Measurements from ENCODE around the gene PGF. TPM values are rescaled to one million over a fixed set of nuclear protein-coding genes. Genes with fewer than 3 reads are reported as not detected.

The PGF gene
- polyA plus RNA-seq, 3 donors, result 0.03 TPM; not detected in 2

DNA sequence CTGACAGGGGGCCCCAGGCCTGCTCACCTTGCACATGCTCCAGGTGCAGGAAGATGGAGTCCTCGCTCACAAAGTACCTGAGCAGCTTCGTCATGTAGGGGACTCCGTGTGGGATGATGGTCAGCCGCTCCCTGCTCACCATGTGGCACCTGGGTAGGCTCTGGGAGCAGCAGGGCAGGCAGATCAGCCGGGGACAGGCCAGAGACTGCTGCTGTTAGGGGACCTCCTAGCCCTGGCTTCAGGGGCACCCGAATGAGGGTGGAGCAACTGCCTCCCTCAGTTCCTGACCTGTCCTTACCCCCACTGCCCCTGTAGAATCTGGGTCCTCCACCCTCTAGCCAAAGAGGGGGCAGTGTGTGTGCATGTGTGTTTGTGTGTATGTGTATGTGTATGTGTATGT is 44.2 kb downstream of the PGF start:
- H3K4me1 ChIP-seq (ENCODE audit: control insufficient read depth in 1 of 2, insufficient read depth in 2 of 2, low read length in 2 of 2), result no peaks in the 10 kb centered on the region
- H2AFZ ChIP-seq (ENCODE audit: insufficient read depth, low read depth, low read length, poor library complexity, severe bottlenecking), result no peak overlapping the region
- Mint-ChIP-seq H3K4me1 (peaks cover 1% of the 10 kb centered on the region), H3K9me3 (no peaks in the 10 kb centered on the region), H3K27ac (no peak overlapping the region), H3K4me3 (no peak overlapping the region), H3K27me3 (ENCODE audit: low read depth in 3 of 3) (peaks cover 0 to 3% (median 0%) of the 10 kb centered on the region in 3 donors), H3K36me3 (peaks cover 4 to 9% of the 10 kb centered on the region in 2 donors)
- no peak for DNase-seq
- 92% methylated on average over 5 of the region's 6 CpGs for WGBS (ENCODE audit: insufficient coverage)
- no peak overlapping the region for H3K4me3 ChIP-seq (replicated peaks in 1 of 3; ENCODE audit: low read depth in 2 of 3, low read length in 3 of 3)
- H3K27ac ChIP-seq (ENCODE audit: low read depth in 1 of 2, low read length in 2 of 2), result no peak overlapping the region
- no peak overlapping the region for H3K4me2 ChIP-seq (replicated peaks; ENCODE audit: extremely low read depth, low read length, poor library complexity, severe bottlenecking)
- H3K9me3 ChIP-seq (replicated peaks in 1 of 2; ENCODE audit: control insufficient read depth in 1 of 2, insufficient read depth in 1 of 2, low read length in 2 of 2), result no peaks in the 10 kb centered on the region
- H3K79me2 ChIP-seq (ENCODE audit: insufficient read depth, low read length), result no peaks in the 10 kb centered on the region
- TF ChIP-seq, protein P1, sequence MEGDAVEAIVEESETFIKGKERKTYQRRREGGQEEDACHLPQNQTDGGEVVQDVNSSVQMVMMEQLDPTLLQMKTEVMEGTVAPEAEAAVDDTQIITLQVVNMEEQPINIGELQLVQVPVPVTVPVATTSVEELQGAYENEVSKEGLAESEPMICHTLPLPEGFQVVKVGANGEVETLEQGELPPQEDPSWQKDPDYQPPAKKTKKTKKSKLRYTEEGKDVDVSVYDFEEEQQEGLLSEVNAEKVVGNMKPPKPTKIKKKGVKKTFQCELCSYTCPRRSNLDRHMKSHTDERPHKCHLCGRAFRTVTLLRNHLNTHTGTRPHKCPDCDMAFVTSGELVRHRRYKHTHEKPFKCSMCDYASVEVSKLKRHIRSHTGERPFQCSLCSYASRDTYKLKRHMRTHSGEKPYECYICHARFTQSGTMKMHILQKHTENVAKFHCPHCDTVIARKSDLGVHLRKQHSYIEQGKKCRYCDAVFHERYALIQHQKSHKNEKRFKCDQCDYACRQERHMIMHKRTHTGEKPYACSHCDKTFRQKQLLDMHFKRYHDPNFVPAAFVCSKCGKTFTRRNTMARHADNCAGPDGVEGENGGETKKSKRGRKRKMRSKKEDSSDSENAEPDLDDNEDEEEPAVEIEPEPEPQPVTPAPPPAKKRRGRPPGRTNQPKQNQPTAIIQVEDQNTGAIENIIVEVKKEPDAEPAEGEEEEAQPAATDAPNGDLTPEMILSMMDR (IDR thresholded peaks at IDR 0.05), result no peak
- no peak overlapping the region for H3K9ac ChIP-seq (ENCODE audit: insufficient read depth, low read length, poor library complexity, severe bottlenecking)
- no peaks in the 10 kb centered on the region for H4K20me1 ChIP-seq (ENCODE audit: insufficient read depth, low read length)
- intact Hi-C loops (cut with micrococcal nuclease), result loop anchor here (2.0 to 5.0 kb wide), 2 partner anchors 176 to 178 kb away; no protein-coding TSS in a partner anchor
- peaks cover 0 to 5% of the 10 kb centered on the region in 2 donors for H3K36me3 ChIP-seq (replicated peaks in 1 of 2; ENCODE audit: control insufficient read depth in 1 of 2, insufficient read depth in 2 of 2, low read length in 2 of 2)
- H3K27me3 ChIP-seq (ENCODE audit: control insufficient read depth in 2 of 2, insufficient read depth in 2 of 2, low read length in 2 of 2), result no peaks in the 10 kb centered on the region

DNA sequence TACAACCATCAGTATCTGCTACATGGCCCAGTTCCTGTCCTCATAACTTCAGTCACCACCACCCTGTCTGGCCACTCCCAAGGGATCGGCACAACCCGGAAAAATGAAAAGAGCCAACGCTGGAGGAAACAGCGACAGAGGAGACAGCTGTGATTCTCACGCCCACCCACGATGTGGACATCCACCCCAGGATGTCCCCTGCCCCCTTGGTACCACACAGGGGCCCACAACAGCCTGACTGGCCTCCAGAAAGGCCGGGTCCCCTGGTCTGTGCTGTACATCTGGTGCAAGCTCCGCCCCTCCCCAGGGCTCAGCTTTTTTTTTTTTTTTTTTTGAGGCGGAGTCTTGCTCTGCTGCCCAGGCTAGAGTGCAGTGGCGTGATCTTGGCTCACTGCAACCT is 44.8 kb downstream of the PGF start:
- WGBS (ENCODE audit: insufficient coverage), result 93% methylated on average over 7 of the region's 10 CpGs

More for the DNA sequence above, 44.8 kb downstream of the PGF start:
- intact Hi-C loops (cut with micrococcal nuclease), result loop anchor here (2.0 to 5.0 kb wide), 2 partner anchors 177 to 178 kb away; no protein-coding TSS in a partner anchor
- no peaks in the 10 kb centered on the region for H3K9me3 Mint-ChIP-seq
- H2AFZ ChIP-seq (ENCODE audit: insufficient read depth, low read depth, low read length, poor library complexity, severe bottlenecking), result no peak overlapping the region
- no peak overlapping the region for H3K4me3 Mint-ChIP-seq
- no peak overlapping the region for H3K27ac ChIP-seq (ENCODE audit: low read depth in 1 of 2, low read length in 2 of 2)
- H3K36me3 Mint-ChIP-seq, result peaks cover 4 to 9% of the 10 kb centered on the region in 2 donors
- H3K9me3 ChIP-seq (replicated peaks in 1 of 2; ENCODE audit: control insufficient read depth in 1 of 2, insufficient read depth in 1 of 2, low read length in 2 of 2), result no peaks in the 10 kb centered on the region
- H3K4me2 ChIP-seq (replicated peaks; ENCODE audit: extremely low read depth, low read length, poor library complexity, severe bottlenecking), result no peak overlapping the region
- TF ChIP-seq, protein P1 (IDR thresholded peaks at IDR 0.05), result no peak
- peaks cover 0 to 5% of the 10 kb centered on the region in 2 donors for H3K36me3 ChIP-seq (replicated peaks in 1 of 2; ENCODE audit: control insufficient read depth in 1 of 2, insufficient read depth in 2 of 2, low read length in 2 of 2)
- no peak for DNase-seq
- peaks cover 5% of the 10 kb centered on the region for H4K20me1 ChIP-seq (ENCODE audit: insufficient read depth, low read length)
- no peak overlapping the region for H3K4me3 ChIP-seq (replicated peaks in 1 of 3; ENCODE audit: low read depth in 2 of 3, low read length in 3 of 3)
- H3K79me2 ChIP-seq (ENCODE audit: insufficient read depth, low read length), result no peaks in the 10 kb centered on the region
- peaks cover 1% of the 10 kb centered on the region for H3K4me1 Mint-ChIP-seq
- no peaks in the 10 kb centered on the region for H3K27me3 ChIP-seq (ENCODE audit: control insufficient read depth in 2 of 2, insufficient read depth in 2 of 2, low read length in 2 of 2)
- peaks cover 0 to 3% (median 0%) of the 10 kb centered on the region in 3 donors for H3K27me3 Mint-ChIP-seq (ENCODE audit: low read depth in 3 of 3)
- no peaks in the 10 kb centered on the region for H3K4me1 ChIP-seq (ENCODE audit: control insufficient read depth in 1 of 2, insufficient read depth in 2 of 2, low read length in 2 of 2)
- no peak overlapping the region for H3K27ac Mint-ChIP-seq
- no peak overlapping the region for H3K9ac ChIP-seq (ENCODE audit: insufficient read depth, low read length, poor library complexity, severe bottlenecking)
